Stimulated activated CD8-positive, alpha-beta memory T cell treated with anti-CD3 and anti-CD28 coated beads, Interleukin-7, amount 100 ng/mL, for 4 hours (primary cell): Measurements from ENCODE around the gene TFIP11.
"Not testable (repeated sequence)": the region's sequence is repeated elsewhere in the genome, so short reads cannot be mapped to it uniquely, and the experiment has no call there.

Source experiments
- DNase-seq, 2 donors: peaks; one replicate each; pipeline ENCODE4 v3.0.0-alpha.2; 2020; ENCODE audit warnings: low read depth in 2 of 2

Gene TFIP11

DNA sequence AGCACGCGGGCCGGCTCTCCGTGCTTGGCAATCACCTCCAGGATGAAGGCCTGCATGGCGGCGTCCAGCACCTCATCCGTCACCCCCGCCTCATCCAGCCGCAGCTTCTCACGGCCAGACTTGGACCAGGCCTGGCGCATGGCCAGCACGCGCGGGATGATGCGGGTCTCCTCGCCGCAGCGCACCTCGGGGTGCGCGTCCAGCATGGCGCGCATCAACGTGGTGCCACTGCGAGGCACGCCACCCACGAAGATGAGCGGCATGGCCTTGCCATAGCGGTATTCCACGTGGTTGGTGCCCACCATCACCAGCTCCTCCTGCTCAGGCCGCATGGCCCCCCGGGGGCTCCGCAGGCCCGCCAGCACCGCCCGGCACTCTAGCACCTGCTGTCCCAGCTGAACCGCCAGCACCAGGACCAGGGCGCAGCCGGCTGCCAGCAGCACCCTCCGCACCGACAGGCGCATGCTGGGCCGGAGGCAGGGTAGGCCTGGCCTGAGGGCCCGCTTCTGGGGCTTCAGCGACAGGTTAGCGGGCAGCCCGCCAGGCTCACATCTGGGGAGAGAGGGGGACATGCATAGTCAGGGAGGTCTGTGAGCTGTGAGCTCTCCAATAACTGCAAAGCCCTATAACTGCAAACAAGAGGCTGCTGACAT lies 29.0 kb upstream of the TFIP11 start:
- no peak for DNase-seq

GRCh38 chr22:26540119-26540518 lies 27.8 kb upstream of the TFIP11 start:
- DNase-seq: no peak

GRCh38 chr22:26536762-26537134 lies 24.5 kb upstream of the TFIP11 start:
- DNase-seq: no peak

- no peak for DNase-seq
Observed at GRCh38 chr22:26536056-26536761, 23.9 kb upstream of the TFIP11 start.

- no peak for DNase-seq
Observed at GRCh38 chr22:26535603-26535908, 23.3 kb upstream of the TFIP11 start.

GRCh38 chr22:26534874-26535602 lies 22.8 kb upstream of the TFIP11 start:
- DNase-seq: no peak

DNA sequence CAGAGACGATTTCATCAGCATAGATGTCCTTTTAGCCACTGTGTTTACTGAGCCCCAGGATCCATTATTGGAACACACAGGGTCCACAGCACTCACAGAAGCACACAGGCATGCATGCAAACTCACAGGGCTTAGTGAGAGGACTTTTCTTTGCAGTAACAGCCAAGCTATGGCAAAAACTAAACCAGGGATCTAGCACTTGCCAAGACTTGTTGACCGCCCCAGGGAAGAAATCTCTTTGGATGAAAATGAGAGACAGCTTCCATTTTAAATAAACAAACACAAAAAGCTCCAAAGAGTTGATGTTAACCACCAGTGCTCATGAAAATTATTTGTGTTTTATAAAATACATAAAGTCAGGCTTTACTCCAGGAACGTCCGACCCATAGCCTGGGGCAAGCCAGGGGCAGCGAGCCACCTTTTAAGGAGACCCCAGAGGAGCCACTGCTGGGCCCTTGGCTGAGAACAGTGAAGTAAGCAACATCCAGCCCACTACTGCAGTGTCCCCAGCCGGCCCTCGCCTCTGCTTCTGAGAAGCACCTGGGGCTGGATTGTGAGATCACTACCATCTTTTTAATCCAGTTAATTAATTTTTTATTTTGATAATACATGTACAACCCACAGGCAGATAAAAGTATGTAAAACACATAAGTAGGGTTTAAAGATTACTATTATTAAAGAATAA lies 22.0 kb upstream of the TFIP11 start:
- no peak for DNase-seq

DNA sequence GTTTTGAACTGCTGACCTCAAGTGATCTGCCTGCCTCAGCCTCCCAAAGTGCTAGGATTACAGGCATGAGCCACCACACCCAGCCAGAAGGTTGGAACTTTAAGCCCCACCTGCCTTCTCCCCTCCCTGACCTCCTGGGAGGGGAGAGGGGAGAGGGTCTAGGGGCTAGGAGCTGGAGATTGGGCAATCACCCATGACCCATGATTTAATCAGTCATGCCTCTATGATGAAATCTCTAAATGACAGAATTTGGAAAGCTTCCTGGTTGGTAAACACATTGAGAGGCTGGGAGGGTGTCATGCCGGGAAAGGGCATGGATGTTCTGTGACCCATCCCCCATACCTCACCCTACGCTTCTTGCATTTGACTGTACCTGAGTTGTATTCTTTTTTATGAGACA lies 17.1 kb upstream of the TFIP11 start:
- DNase-seq: no peak

DNA sequence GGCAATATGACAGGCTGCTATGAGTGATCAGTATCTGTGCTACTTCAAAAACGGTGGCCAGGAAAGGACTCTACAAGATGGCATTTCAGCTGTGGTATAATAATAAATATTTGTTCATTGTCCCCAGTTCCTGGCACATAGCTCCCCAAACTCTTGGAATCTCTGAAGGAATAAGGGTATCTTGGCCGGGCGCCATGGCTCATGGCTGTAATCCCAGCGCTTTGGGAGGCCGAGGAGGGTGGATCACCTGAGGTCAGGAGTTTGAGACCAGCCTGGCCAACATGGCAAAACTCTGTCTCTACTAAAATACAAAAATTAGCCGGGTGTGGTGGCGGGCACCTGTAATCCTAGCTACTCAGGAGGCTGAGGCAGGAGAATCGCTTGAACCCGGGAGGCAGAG lies 16.2 kb upstream of the TFIP11 start:
- not testable (repeated sequence) for DNase-seq

DNA sequence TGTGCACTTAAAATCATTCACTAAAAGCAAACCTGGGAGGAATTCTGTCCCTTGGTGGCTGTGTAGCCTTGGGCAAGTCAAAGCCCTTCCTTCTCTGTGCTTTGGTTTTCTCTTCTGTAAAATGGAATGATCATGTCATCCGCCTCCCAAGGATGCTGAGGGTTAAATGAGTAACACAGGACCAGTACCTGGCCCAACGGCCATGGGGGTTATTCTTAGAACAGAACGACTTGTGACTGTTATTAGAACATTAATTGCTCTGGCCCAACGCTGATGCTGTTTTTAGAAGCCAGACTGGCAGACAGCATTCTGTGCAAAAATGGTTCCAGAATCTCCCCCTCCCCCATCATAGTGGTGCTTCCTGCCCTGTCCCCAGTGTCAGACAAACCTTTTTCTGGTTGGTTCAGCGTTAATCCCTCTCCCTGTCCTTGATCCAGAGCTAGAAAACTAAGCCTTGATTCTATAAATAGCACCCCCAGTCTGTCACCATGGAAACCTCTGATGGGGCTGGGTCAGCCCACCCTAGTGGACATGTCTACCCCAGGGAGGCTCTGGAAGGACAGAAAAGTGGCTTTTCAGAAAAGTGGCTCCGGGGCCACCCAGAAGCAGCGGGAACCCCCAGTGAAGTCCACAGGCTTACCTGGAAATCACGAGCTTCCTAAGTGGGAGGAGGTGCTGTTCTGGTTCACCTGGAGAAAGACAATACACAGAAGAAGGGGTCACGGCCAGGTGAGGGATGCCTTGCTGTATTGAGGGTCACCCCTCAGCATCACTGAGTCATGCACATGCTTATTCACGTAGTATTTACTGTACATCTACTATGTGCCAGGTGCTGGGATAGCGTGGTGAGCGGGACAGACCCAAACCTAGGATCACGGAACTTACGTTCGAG lies 15.5 kb upstream of the TFIP11 start:
- DNase-seq: no peak

DNA sequence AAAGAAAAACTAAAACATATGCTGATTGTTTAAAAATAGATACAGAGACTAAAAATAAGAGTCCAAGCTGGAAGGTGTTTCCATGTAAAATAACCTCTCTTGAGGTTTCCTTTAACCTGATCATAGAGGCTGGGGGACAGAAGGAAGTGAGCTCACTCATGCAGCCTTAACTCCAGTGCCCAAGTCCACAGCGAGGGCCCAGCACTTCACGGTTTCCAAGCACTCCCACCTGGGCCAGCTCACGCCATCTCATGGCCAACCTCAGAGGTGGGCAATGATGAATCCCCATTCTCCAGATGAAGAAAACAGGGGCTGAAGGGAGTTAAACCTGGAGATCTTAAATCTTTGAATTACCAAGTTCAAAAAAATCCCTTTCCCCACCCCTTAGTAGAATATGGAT lies 14.9 kb upstream of the TFIP11 start:
- DNase-seq: no peak

DNA sequence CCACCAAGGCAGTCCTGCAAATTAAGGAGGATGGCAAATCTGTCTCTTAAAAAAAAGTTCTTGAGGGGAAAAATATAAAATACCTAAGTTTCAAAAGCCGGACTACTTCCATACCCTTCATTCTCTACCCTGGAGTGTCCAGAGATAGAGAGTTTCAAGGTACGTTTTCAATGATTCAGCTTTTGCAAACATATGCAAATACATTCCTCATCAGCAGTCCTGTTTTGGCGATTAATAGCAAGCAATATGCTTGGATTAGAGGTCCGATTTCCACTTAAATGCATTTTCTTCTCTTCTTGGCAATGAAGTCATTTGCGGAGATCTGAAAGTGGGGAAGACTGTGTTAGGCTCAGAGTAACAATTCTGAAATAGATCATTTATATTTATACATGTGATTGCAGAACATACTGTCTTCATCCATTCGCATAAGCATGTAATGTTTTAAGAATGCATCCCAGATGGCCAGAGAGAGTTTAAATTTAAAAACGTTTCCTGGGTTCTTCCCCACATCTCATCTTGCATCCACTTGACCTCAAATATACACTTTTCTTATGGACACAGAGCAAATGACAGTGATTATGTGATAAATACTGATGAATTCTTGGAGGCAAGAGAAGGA lies 13.8 kb upstream of the TFIP11 start:
- no peak for DNase-seq

GRCh38 chr22:26524870-26525269 lies 12.6 kb upstream of the TFIP11 start:
- DNase-seq: no peak

GRCh38 chr22:26522592-26522991 lies 10.3 kb upstream of the TFIP11 start:
- DNase-seq: no peak

GRCh38 chr22:26522012-26522411 lies 9.7 kb upstream of the TFIP11 start:
- no peak for DNase-seq

- no peak for DNase-seq
Observed at GRCh38 chr22:26517429-26517828, 5.2 kb upstream of the TFIP11 start.

- DNase-seq: no peak
Observed at GRCh38 chr22:26516503-26516902, 4.2 kb upstream of the TFIP11 start.

DNA sequence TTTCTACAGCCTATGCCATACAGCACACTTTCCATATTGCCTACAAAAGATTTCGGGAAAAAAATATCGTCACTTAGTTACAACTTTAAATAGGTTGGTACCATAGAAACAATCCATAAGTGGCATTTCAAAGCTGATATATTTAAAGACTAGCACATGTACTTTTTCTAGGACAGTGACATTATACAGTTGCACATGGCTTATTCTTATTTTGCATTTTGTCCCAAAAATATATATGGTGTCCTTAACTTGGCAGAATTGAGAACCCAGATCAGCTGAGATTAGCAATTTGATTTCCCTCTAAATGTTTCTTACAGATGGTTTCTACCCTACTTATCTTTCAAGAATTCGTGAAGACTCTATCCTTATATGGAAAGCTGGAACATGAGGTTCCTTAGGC lies 3.7 kb upstream of the TFIP11 start:
- no peak for DNase-seq

DNA sequence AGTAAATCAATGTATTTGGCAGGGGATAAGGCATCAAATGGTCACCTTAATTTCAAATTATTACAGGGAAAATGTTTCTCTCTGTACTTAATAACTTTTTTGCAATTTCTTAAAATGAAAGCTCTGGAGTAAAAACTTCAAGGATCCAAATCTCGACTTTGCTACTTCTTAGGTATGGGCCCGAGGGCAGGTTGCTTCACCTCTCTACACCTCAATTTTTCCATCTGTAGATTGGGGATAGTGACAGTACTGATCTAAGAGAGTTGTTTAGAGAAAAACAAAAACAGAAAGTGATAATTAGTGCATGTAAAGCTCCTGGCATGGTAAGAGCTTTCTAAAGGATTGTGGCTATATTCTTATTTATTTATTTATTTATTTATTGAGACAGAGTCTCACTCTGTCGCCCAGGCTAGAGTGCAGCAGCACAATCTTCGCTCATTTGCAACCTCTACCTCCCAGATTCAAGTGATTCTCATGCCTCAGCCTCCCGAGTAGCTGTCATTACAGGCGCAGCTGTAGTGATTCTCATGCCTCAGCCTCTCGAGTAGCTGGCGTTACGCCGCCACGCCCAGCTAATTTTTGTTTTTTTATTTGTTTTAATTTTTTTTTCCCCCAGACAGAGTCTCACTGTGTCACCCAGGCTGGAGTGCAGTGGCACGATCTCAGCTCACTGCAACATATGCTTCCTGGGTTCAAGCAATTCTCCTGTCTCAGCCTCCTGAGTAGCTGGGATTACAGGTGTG lies 2.3 kb upstream of the TFIP11 start:
- DNase-seq: no peak

DNA sequence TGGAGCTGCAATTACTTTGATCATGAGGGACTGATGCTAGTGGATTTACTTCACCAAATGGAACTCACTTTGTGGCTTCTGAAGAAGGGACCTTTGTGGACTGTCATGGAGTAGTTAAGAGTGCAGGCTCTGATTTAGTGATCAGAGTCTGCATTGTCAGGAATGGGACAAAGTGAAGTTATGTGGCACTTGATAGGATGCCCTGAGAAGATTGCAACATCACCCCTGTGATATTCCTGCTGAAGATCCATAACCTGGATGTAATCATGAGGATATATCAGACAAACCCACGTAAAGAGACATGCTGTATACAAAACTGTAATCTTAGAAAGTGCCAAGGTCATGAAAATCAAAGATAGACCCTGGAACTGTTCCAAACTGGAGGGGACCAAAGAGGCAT lies 1.6 kb upstream of the TFIP11 start:
- DNase-seq: no peak

GRCh38 chr22:26508148-26508547 lies 4.1 kb downstream of the TFIP11 start:
- no peak for DNase-seq
